ENCODE measurements around the gene ADPGK.

The ADPGK gene

GRCh38 chr15:72740219-72740618 lies 43.3 kb downstream of the ADPGK start:
- no peak for DNase-seq (ENCODE audit: extremely low read depth, low read depth)
- no peak for TF ChIP-seq CTCF (IDR thresholded peaks at IDR 0.05; ENCODE audit: low read depth, low read length)

GRCh38 chr15:72737723-72738122 lies 45.8 kb downstream of the ADPGK start:
- no peak for DNase-seq (ENCODE audit: extremely low read depth, low read depth)
- TF ChIP-seq CTCF (IDR thresholded peaks at IDR 0.05; ENCODE audit: low read depth, low read length) = no peak

- TF ChIP-seq CTCF (IDR thresholded peaks at IDR 0.05; ENCODE audit: low read depth, low read length) = no peak
- DNase-seq (ENCODE audit: extremely low read depth, low read depth) = no peak
These were observed 46.5 kb downstream of the ADPGK start for GRCh38 chr15:72737061-72737460.

DNA sequence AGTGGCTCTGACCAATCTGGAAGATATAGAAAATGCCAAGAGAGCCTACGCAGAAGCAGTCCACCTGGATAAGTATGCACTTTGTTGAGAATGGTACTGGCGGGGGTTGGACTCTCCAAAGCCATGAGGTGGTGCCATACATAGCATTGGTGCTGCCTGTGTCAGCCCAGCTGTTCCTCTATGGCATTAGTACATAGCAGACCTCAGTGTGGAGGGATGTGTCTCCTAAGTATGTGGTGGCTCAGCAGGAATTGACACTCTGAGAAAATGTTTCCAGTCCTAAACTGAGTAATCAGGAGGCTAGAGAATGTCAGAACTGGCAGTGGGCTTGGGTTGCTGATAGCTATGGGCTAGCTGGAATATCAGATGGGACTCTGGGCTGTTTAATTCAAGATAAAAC lies 48.4 kb downstream of the ADPGK start:
- DNase-seq (ENCODE audit: extremely low read depth, low read depth) = no peak
- TF ChIP-seq CTCF (IDR thresholded peaks at IDR 0.05; ENCODE audit: low read depth, low read length) = no peak

GRCh38 chr15:72733941-72734738 lies 49.4 kb downstream of the ADPGK start:
- no peak for DNase-seq (ENCODE audit: extremely low read depth, low read depth)
- TF ChIP-seq CTCF (IDR thresholded peaks at IDR 0.05; ENCODE audit: low read depth, low read length) = no peak

DNA sequence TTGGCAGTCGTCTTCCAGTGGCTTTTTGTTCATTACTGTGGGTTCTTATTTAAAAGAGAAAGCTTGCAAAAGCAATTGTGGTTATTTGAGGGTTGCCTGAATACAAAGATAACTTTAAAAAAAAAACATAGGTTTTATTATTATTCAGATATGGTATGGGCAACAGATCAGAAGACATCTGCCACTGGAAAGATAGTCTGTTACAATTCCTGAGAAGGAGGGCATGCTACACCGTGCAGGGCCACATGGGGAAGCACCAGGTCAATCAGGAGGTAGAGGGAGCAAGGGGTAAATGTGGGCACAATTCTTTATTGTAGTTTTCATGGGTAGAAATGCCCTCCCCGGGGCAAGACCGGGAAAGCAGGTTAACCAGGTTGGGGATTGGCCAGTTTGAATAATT lies 51.0 kb downstream of the ADPGK start:
- DNase-seq (ENCODE audit: extremely low read depth, low read depth) = no peak
- no peak for TF ChIP-seq CTCF (IDR thresholded peaks at IDR 0.05; ENCODE audit: low read depth, low read length)

DNA sequence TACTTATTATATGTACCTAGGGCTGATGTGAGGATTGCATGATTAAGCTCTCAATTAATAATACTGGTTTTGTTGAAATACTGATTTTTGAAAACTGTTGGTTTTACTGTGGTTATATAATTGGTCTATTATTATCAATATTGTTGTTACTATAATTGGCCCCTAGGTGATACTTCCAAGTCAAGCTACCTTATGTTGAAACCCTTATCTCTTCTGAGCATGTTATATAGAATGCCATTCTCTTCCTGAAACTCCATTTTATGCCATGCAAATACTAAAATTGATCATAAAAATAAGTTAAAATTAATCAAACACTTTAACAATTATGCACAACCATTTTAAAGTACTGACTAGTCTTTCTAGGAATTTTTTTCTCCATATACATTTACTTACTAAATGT lies 51.5 kb downstream of the ADPGK start:
- no peak for TF ChIP-seq CTCF (IDR thresholded peaks at IDR 0.05; ENCODE audit: low read depth, low read length)
- DNase-seq (ENCODE audit: extremely low read depth, low read depth) = no peak

Data from AG09319 (cell line).